GM23338 (cell line): Measurements from ENCODE around the gene ARHGAP19. TPM values are rescaled to one million over a fixed set of nuclear protein-coding genes. Genes with fewer than 3 reads are reported as not detected.

ENCODE experiments used
- ATAC-seq: fragments of 200-7000 bp; cut with Tn5 transposase; 3 replicates; pipeline ENCODE4 v1.9.1; 2020
- DNase-seq: peaks from one replicate; pipeline ENCODE4 v3.0.0-alpha.2; 2015; ENCODE audit warnings: low spot score
- H2AFZ ChIP-seq: fragments of 200-600 bp; sonication (generic); 2 replicates; pipeline ENCODE4 v1.8.0; 2016; ENCODE audit warnings: antibody characterized with exemption, mild to moderate bottlenecking, moderate library complexity
- H3F3A ChIP-seq: fragments of 200-600 bp; sonication (generic); replicated peaks from 2 replicates; pipeline ENCODE4 v1.8.0; 2017; ENCODE audit warnings: antibody characterized with exemption, mixed run types, low read depth
- H3K27ac ChIP-seq: fragments of 200-600 bp; sonication (generic); 2 replicates; pipeline ENCODE4 v1.6.1; 2016; ENCODE audit warnings: low read depth
- H3K27me3 ChIP-seq: fragments of 200-600 bp; sonication (generic); 2 replicates; pipeline ENCODE4 v1.8.0; 2016; ENCODE audit warnings: mild to moderate bottlenecking, mixed run types, moderate library complexity; ENCODE audit not compliant: insufficient read depth
- H3K36me3 ChIP-seq: fragments of 200-600 bp; sonication (generic); 2 replicates; pipeline ENCODE4 v1.8.0; 2016; ENCODE audit warnings: mild to moderate bottlenecking; ENCODE audit not compliant: insufficient read depth
- H3K4me1 ChIP-seq: fragments of 200-600 bp; sonication (generic); 2 replicates; pipeline ENCODE4 v1.8.0; 2016; ENCODE audit warnings: mild to moderate bottlenecking, moderate library complexity; ENCODE audit not compliant: insufficient read depth
- H3K4me2 ChIP-seq: fragments of 200-600 bp; sonication (generic); 2 replicates; pipeline ENCODE4 v1.7.1; 2017; ENCODE audit warnings: mixed run types
- H3K4me3 ChIP-seq: fragments of 200-600 bp; sonication (generic); 2 replicates; pipeline ENCODE4 v1.6.1; 2016; ENCODE audit warnings: mixed run types
- H3K79me2 ChIP-seq: fragments of 200-600 bp; sonication (generic); replicated peaks from 2 replicates; pipeline ENCODE4 v1.8.0; 2017; ENCODE audit warnings: mild to moderate bottlenecking; ENCODE audit not compliant: insufficient read depth
- H3K9me2 ChIP-seq: fragments of 200-600 bp; sonication (generic); 2 replicates; pipeline ENCODE4 v1.8.0; 2017; ENCODE audit not compliant: insufficient read depth
- H4K20me1 ChIP-seq: fragments of 200-600 bp; sonication (generic); replicated peaks from 2 replicates; pipeline ENCODE4 v1.8.0; 2017; ENCODE audit warnings: mild to moderate bottlenecking; ENCODE audit not compliant: insufficient read depth
- H3K27ac Mint-ChIP-seq: 2 replicates; pipeline ENCODE4 v1.8.0; 2020; ENCODE audit warnings: inconsistent platforms, mild to moderate bottlenecking, moderate library complexity, mixed read lengths
- H3K27me3 Mint-ChIP-seq: 3 replicates; pipeline ENCODE4 v1.8.0; 2022; ENCODE audit warnings: low read depth, mild to moderate bottlenecking, moderate library complexity, mixed read lengths, inconsistent platforms; ENCODE audit not compliant: insufficient read depth, poor library complexity
- H3K36me3 Mint-ChIP-seq: 3 replicates; pipeline ENCODE4 v1.8.0; 2021; ENCODE audit warnings: low read depth, mild to moderate bottlenecking, inconsistent platforms, moderate library complexity, mixed read lengths
- H3K4me1 Mint-ChIP-seq: 3 replicates; pipeline ENCODE4 v1.8.0; 2020; ENCODE audit warnings: mild to moderate bottlenecking, inconsistent platforms, mixed read lengths
- H3K4me3 Mint-ChIP-seq: 3 replicates; pipeline ENCODE4 v1.8.0; 2021; ENCODE audit warnings: moderate library complexity, mild to moderate bottlenecking, inconsistent platforms, mixed read lengths
- H3K9me3 Mint-ChIP-seq: 3 replicates; pipeline ENCODE4 v1.8.0; 2020; ENCODE audit warnings: moderate library complexity, mild to moderate bottlenecking, inconsistent platforms, mixed read lengths
- CREB1 ChIP-seq: fragments of 250-450 bp; sonication (Bioruptor Pico); IDR thresholded peaks from 2 replicates; pipeline ENCODE4 v1.5.0; 2020; ENCODE audit warnings: low read depth, mild to moderate bottlenecking, moderate library complexity
- EZH2 ChIP-seq: fragments of 200-600 bp; sonication (generic); IDR thresholded peaks from one replicate; pipeline ENCODE4 v1.8.0; 2017; ENCODE audit warnings: antibody characterized with exemption, mild to moderate bottlenecking, low read depth; ENCODE audit not compliant: unreplicated experiment
- EZH2phosphoT487 ChIP-seq: fragments of 200-600 bp; sonication (generic); IDR thresholded peaks from one replicate; pipeline ENCODE4 v1.8.1; 2018; ENCODE audit warnings: antibody characterized with exemption; ENCODE audit not compliant: unreplicated experiment
- JUNB ChIP-seq: IDR thresholded peaks from one replicate; pipeline ENCODE4 v1.6.1; 2016; ENCODE audit warnings: antibody characterized with exemption; ENCODE audit not compliant: unreplicated experiment
- NANOG ChIP-seq: IDR thresholded peaks from 2 replicates; pipeline ENCODE4 v1.6.1; 2016; ENCODE audit warnings: antibody characterized with exemption, borderline replicate concordance
- POLR2AphosphoS5 ChIP-seq: IDR thresholded peaks from 2 replicates; pipeline ENCODE4 v1.6.1; 2016; ENCODE audit warnings: antibody characterized with exemption, low read depth
- REST ChIP-seq: IDR thresholded peaks from one replicate; pipeline ENCODE4 v1.6.1; 2018; ENCODE audit warnings: antibody characterized with exemption; ENCODE audit not compliant: unreplicated experiment
- STAT1 ChIP-seq: IDR thresholded peaks from one replicate; pipeline ENCODE4 v1.6.1; 2016; ENCODE audit warnings: antibody characterized with exemption; ENCODE audit not compliant: unreplicated experiment
- ZNF114 ChIP-seq: fragments of 250-450 bp; sonication (Bioruptor Pico); IDR thresholded peaks from 2 replicates; pipeline ENCODE4 v1.5.0; 2020; ENCODE audit warnings: mild to moderate bottlenecking, moderate library complexity
- ZNF331 ChIP-seq: fragments of 250-450 bp; sonication (Bioruptor Pico); IDR thresholded peaks from 2 replicates; pipeline ENCODE4 v1.5.0; 2020; ENCODE audit warnings: low read depth, mild to moderate bottlenecking, moderate library complexity
- ZNF462 ChIP-seq: fragments of 250-450 bp; sonication (Bioruptor Pico); IDR thresholded peaks from 2 replicates; pipeline ENCODE4 v1.5.0; 2020; ENCODE audit warnings: mild to moderate bottlenecking, moderate library complexity
- polyA plus RNA-seq: library from polyadenylated mRNA; unstranded; fragments of >200 nt; fragmentation: Nextera tagmentation; extraction: Ambion mirVana; gene quantifications from 2 replicates; pipeline ENCODE4 v1.2.1, GENCODE V29; 2016
- total RNA-seq: library from RNA; depleted of rRNA; stranded (reverse); fragments of >200 nt; shearing (Covaris generic); gene quantifications from 2 replicates; pipeline ENCODE4 v1.2.3, GENCODE V29; 2014
- TF ChIP-seq, protein P1 (sequence below): IDR thresholded peaks from 2 replicates; pipeline ENCODE4 v1.6.1; 2016; ENCODE audit warnings: antibody characterized with exemption
- TF ChIP-seq, protein P2 (sequence below), 2 experiments: fragments of 200-600 bp in 1 of 2; sonication (generic) in 1 of 2; conservative IDR thresholded peaks; 2 replicates each; pipeline versions ENCODE4 v1.5.1 to v1.6.1; 2016 to 2017; ENCODE audit warnings: antibody characterized with exemption in 2 of 2, low read depth in 2 of 2, mild to moderate bottlenecking in 2 of 2, moderate library complexity in 1 of 2

Gene ARHGAP19
- total and polyA plus RNA-seq, 2 experiments from 2014 or later, result 11.5 to 38.8 TPM

GRCh38 chr10:97314671-97315070, 22.2 kb upstream of the ARHGAP19 start:
- H3K27ac ChIP-seq, result no peak overlapping the region
- H3K9me2 ChIP-seq, result peaks cover 5% of the 10 kb centered on the region; the same call in 1 of the 2 replicates
- no peak for DNase-seq
- Mint-ChIP-seq H3K4me3 (no peak overlapping the region), H3K9me3 (no peaks in the 10 kb centered on the region), H3K4me1 (peaks cover 3% of the 10 kb centered on the region), H3K27ac (no peak overlapping the region), H3K36me3 (no peaks in the 10 kb centered on the region), H3K27me3 (peaks cover 15% of the 10 kb centered on the region)
- TF ChIP-seq, protein P1, sequence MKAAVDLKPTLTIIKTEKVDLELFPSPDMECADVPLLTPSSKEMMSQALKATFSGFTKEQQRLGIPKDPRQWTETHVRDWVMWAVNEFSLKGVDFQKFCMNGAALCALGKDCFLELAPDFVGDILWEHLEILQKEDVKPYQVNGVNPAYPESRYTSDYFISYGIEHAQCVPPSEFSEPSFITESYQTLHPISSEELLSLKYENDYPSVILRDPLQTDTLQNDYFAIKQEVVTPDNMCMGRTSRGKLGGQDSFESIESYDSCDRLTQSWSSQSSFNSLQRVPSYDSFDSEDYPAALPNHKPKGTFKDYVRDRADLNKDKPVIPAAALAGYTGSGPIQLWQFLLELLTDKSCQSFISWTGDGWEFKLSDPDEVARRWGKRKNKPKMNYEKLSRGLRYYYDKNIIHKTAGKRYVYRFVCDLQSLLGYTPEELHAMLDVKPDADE, result no peak
- TF ChIP-seq EZH2phosphoT487, result no peak
- no peak for TF ChIP-seq ZNF462 (CRISPR knock-in tag)
- no peak for TF ChIP-seq REST
- no peak for TF ChIP-seq POLR2AphosphoS5
- TF ChIP-seq CREB1 (CRISPR knock-in tag), result no peak
- no peak for TF ChIP-seq ZNF331 (CRISPR knock-in tag)
- no peak for TF ChIP-seq JUNB
- TF ChIP-seq STAT1, result no peak
- TF ChIP-seq, protein P2, sequence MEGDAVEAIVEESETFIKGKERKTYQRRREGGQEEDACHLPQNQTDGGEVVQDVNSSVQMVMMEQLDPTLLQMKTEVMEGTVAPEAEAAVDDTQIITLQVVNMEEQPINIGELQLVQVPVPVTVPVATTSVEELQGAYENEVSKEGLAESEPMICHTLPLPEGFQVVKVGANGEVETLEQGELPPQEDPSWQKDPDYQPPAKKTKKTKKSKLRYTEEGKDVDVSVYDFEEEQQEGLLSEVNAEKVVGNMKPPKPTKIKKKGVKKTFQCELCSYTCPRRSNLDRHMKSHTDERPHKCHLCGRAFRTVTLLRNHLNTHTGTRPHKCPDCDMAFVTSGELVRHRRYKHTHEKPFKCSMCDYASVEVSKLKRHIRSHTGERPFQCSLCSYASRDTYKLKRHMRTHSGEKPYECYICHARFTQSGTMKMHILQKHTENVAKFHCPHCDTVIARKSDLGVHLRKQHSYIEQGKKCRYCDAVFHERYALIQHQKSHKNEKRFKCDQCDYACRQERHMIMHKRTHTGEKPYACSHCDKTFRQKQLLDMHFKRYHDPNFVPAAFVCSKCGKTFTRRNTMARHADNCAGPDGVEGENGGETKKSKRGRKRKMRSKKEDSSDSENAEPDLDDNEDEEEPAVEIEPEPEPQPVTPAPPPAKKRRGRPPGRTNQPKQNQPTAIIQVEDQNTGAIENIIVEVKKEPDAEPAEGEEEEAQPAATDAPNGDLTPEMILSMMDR (conservative IDR thresholded peaks at IDR 0.05; ENCODE audit: low read depth in 2 of 2), result no peak
- no peak for TF ChIP-seq EZH2
- no peak for TF ChIP-seq NANOG
- TF ChIP-seq ZNF114 (CRISPR knock-in tag), result no peak
- no peaks in the 10 kb centered on the region for H3F3A ChIP-seq
- H3K4me2 ChIP-seq, result no peak overlapping the region
- no peak overlapping the region for H2AFZ ChIP-seq
- H3K36me3 ChIP-seq, result no peaks in the 10 kb centered on the region
- no peak overlapping the region for H3K4me3 ChIP-seq
- H3K4me1 ChIP-seq, result no peaks in the 10 kb centered on the region
- no peaks in the 10 kb centered on the region for H3K27me3 ChIP-seq
- no peaks in the 10 kb centered on the region for H4K20me1 ChIP-seq
- H3K79me2 ChIP-seq, result no peaks in the 10 kb centered on the region
- no peak for ATAC-seq
